Vagina (tissue), 2 donors: Measurements from ENCODE around the gene ZNF672.

Source experiments
- POLR2A ChIP-seq, 2 donors: fragments of 450-650 bp; IDR thresholded peaks; one replicate each; pipeline ENCODE4 v1.6.1; 2017; ENCODE audit warnings: antibody characterized with exemption in 2 of 2, mild to moderate bottlenecking in 2 of 2, moderate library complexity in 2 of 2
- POLR2AphosphoS5 ChIP-seq, 2 donors: sonication (generic); formaldehyde crosslinking; IDR thresholded peaks; one replicate each; pipeline ENCODE4 v1.9.0; 2017; ENCODE audit warnings: antibody characterized with exemption in 2 of 2, mild to moderate bottlenecking in 2 of 2, low read depth in 1 of 2; ENCODE audit not compliant: insufficient read depth in 1 of 2
- TF ChIP-seq, protein P1 (sequence below), 3 experiments: fragments of 450-650 bp in 2 of 3; fragments of 200-600 bp in 1 of 3; sonication (generic) in 1 of 3; IDR thresholded peaks; one replicate each; pipeline ENCODE4 v1.5.1; 2017 to 2019; ENCODE audit warnings: antibody characterized with exemption in 3 of 3, mild to moderate bottlenecking in 2 of 3, moderate library complexity in 2 of 3

DNA sequence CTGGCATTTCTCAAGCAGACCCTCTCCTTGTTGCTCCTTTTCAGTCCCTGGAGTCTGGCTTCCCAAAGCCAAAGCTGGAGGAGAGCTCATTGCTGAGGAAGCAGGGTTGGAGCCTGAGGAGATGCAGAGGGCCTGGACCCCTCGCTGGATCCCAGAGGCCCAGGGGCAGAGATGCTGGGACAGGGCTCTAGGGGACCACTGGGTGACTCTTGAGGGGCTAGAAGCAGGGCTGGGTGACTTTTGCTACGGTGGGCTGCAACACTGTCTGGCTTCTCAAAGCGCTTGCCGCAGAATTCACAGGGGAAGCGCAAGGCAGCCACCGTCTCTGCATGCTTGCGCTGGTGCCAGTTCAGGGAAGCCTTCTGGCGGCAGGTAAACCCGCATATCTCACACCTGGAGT lies 12.1 kb downstream of the ZNF672 start:
- TF ChIP-seq, protein P1, sequence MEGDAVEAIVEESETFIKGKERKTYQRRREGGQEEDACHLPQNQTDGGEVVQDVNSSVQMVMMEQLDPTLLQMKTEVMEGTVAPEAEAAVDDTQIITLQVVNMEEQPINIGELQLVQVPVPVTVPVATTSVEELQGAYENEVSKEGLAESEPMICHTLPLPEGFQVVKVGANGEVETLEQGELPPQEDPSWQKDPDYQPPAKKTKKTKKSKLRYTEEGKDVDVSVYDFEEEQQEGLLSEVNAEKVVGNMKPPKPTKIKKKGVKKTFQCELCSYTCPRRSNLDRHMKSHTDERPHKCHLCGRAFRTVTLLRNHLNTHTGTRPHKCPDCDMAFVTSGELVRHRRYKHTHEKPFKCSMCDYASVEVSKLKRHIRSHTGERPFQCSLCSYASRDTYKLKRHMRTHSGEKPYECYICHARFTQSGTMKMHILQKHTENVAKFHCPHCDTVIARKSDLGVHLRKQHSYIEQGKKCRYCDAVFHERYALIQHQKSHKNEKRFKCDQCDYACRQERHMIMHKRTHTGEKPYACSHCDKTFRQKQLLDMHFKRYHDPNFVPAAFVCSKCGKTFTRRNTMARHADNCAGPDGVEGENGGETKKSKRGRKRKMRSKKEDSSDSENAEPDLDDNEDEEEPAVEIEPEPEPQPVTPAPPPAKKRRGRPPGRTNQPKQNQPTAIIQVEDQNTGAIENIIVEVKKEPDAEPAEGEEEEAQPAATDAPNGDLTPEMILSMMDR (IDR thresholded peaks at IDR 0.05), result no peak
- TF ChIP-seq POLR2A (IDR thresholded peaks at IDR 0.05) (no peak), POLR2AphosphoS5 (IDR thresholded peaks at IDR 0.05; ENCODE audit: insufficient read depth in 1 of 2, low read depth in 1 of 2) (no peak)
